MCF 10A (cell line): ENCODE data around the gene ALDH1L1. TPM values are rescaled to one million over a fixed set of nuclear protein-coding genes. Genes with fewer than 3 reads are reported as not detected.

ENCODE experiments used
- BruUV-seq: library from RNA; stranded (reverse); fragments of 400-500 nt; replicated peaks from 2 replicates; lab custom pipeline; 2021; lab: Mats Ljungman, UMichigan
- CTCF ChIA-PET: fragments of 300-600 bp; sonication (Branson Sonifier 250); formaldehyde crosslinking; extraction: SDS; loops from one replicate; lab custom pipeline; 2021; ENCODE audit warnings: antibody characterized with exemption, inconsistent platforms; lab: Yijun Ruan, JAX
- POLR2A ChIA-PET: fragments of 300-600, 350-650 bp; sonication (Branson Sonifier 250); formaldehyde crosslinking; extraction: SDS; loops from one replicate; lab custom pipeline; 2020; ENCODE audit warnings: antibody characterized with exemption, inconsistent platforms; lab: Yijun Ruan, JAX
- DNase-seq: peaks from one replicate; pipeline ENCODE4 v3.0.0-alpha.2; 2018; ENCODE audit not compliant: unreplicated experiment
- H3K27ac Mint-ChIP-seq: one replicate; pipeline ENCODE4 v1.8.0; 2022; ENCODE audit warnings: mild to moderate bottlenecking, low read depth, mixed read lengths; ENCODE audit not compliant: unreplicated experiment
- H3K27me3 Mint-ChIP-seq: one replicate; pipeline ENCODE4 v1.8.0; 2022; ENCODE audit warnings: mixed read lengths; ENCODE audit not compliant: insufficient read depth, unreplicated experiment
- H3K36me3 Mint-ChIP-seq: one replicate; pipeline ENCODE4 v1.8.0; 2022; ENCODE audit warnings: mild to moderate bottlenecking, moderate library complexity, mixed read lengths; ENCODE audit not compliant: insufficient read depth, unreplicated experiment
- H3K4me1 Mint-ChIP-seq: one replicate; pipeline ENCODE4 v1.8.0; 2022; ENCODE audit warnings: mixed read lengths; ENCODE audit not compliant: insufficient read depth, unreplicated experiment
- H3K4me3 Mint-ChIP-seq: one replicate; pipeline ENCODE4 v1.8.0; 2022; ENCODE audit warnings: mild to moderate bottlenecking, moderate library complexity, mixed read lengths; ENCODE audit not compliant: unreplicated experiment
- H3K9me3 Mint-ChIP-seq: one replicate; pipeline ENCODE4 v1.8.0; 2022; ENCODE audit warnings: mixed read lengths; ENCODE audit not compliant: unreplicated experiment
- CTCF ChIP-seq: fragments of 200-600 bp; IDR thresholded peaks from one replicate; pipeline ENCODE4 v1.8.0; 2022; ENCODE audit warnings: antibody characterized with exemption, mild to moderate bottlenecking; ENCODE audit not compliant: unreplicated experiment
- intact Hi-C: fragments of 100-400 bp; cut with micrococcal nuclease; formaldehyde crosslinking; loops from 2 replicates; pipeline ENCODE4 v1.14.1; 2022
- total RNA-seq: library from RNA; stranded (reverse); gene quantifications from 2 replicates; pipeline ENCODE4 v1.2.3, GENCODE V29; 2022

The ALDH1L1 gene
- total RNA-seq, 1 experiment from 2014 or later = 1.9 TPM

- Mint-ChIP-seq H3K36me3 (no peaks in the 10 kb centered on the region), H3K4me1 (peaks cover 16% of the 10 kb centered on the region), H3K27ac (no peak overlapping the region), H3K4me3 (no peak overlapping the region), H3K9me3 (peaks cover 7% of the 10 kb centered on the region), H3K27me3 (no peaks in the 10 kb centered on the region)
- no peak for TF ChIP-seq CTCF
- no peak for DNase-seq
- ChIA-PET POLR2A (no interaction called here), CTCF (no interaction called here)
- intact Hi-C loops = no loop called here
- no TSS peak for BruUV-seq
Observed at GRCh38 chr3:126213379-126214028, 33.1 kb upstream of the ALDH1L1 start.

- Mint-ChIP-seq H3K27ac (no peak overlapping the region), H3K9me3 (peaks cover 8% of the 10 kb centered on the region), H3K4me1 (peaks cover 22% of the 10 kb centered on the region), H3K36me3 (no peaks in the 10 kb centered on the region), H3K27me3 (no peaks in the 10 kb centered on the region), H3K4me3 (no peak overlapping the region)
- BruUV-seq = no TSS peak
- peak; percentile 9 for TF ChIP-seq CTCF
- intact Hi-C loops = no loop called here
- ChIA-PET POLR2A (no interaction called here), CTCF (no interaction called here)
- peak; percentile 28 for DNase-seq
Observed at GRCh38 chr3:126212620-126213378, 32.4 kb upstream of the ALDH1L1 start.

- Mint-ChIP-seq H3K4me3 (no peak overlapping the region), H3K9me3 (peaks cover 8% of the 10 kb centered on the region), H3K4me1 (peaks cover 22% of the 10 kb centered on the region), H3K27ac (no peak overlapping the region), H3K27me3 (no peaks in the 10 kb centered on the region), H3K36me3 (no peaks in the 10 kb centered on the region)
- POLR2A ChIA-PET = no interaction called here
- TF ChIP-seq CTCF = no peak
- no TSS peak for BruUV-seq
- intact Hi-C loops = no loop called here
- CTCF ChIA-PET = no interaction called here
- no peak for DNase-seq
Observed at GRCh38 chr3:126212250-126212619, 31.8 kb upstream of the ALDH1L1 start.

GRCh38 chr3:126211569-126211968, 31.2 kb upstream of the ALDH1L1 start:
- Mint-ChIP-seq H3K4me3 (no peak overlapping the region), H3K27ac (no peak overlapping the region), H3K27me3 (no peaks in the 10 kb centered on the region), H3K4me1 (peaks cover 16% of the 10 kb centered on the region), H3K36me3 (no peaks in the 10 kb centered on the region), H3K9me3 (peaks cover 8% of the 10 kb centered on the region)
- CTCF ChIA-PET = no interaction called here
- no peak for DNase-seq
- BruUV-seq = no TSS peak
- POLR2A ChIA-PET = no interaction called here
- intact Hi-C loops = no loop called here
- TF ChIP-seq CTCF = no peak
